Spleen (tissue), 7 donors: Measurements from ENCODE around the gene NCOA4.

Experiments used
- CTCF ChIP-seq, 11 experiments: fragments of 200-600 bp in 7 of 11; fragments of 450-650 bp in 4 of 11; sonication (generic) in 4 of 11; IDR thresholded peaks in 8 of 11; conservative IDR thresholded peaks in 3 of 11; 1 replicate in 7 of 11; 2 replicates in 4 of 11; pipeline versions ENCODE4 v1.4.0 to v1.8.0; 2016 to 2021; ENCODE audit warnings: antibody characterized with exemption in 11 of 11, inconsistent platforms in 4 of 11, mild to moderate bottlenecking in 1 of 11
- POLR2A ChIP-seq, 3 donors: fragments of 450-650 bp; IDR thresholded peaks; one replicate each; pipeline ENCODE4 v1.5.1; 2017; ENCODE audit warnings: antibody characterized with exemption in 3 of 3, mild to moderate bottlenecking in 1 of 3
- POLR2AphosphoS5 ChIP-seq, 3 donors: sonication (generic); formaldehyde crosslinking; IDR thresholded peaks; one replicate each; pipeline ENCODE4 v1.5.1; 2017; ENCODE audit warnings: antibody characterized with exemption in 3 of 3
- donor health status: DM: no; HTN: no; CAD: no; lungs with moderate emphysema.
- donor health status: DM: no; HTN: no; CAD: no.
- donor health status: DM: no; HTN: no; CAD: no.

- TF ChIP-seq CTCF (IDR thresholded peaks at IDR 0.05 in 8 of 11, conservative IDR thresholded peaks at IDR 0.05 in 3 of 11) (no peak), POLR2A (IDR thresholded peaks at IDR 0.05) (no peak), POLR2AphosphoS5 (IDR thresholded peaks at IDR 0.05) (peak in 1 of 3 donors; percentile 11)
These were observed 15.6 kb downstream of the NCOA4 start for GRCh38 chr10:46014683-46015405.
